GM10266 (cell line): ENCODE results near the gene ANKRD31.

Source experiments
- DNase-seq: peaks from one replicate; pipeline ENCODE4 v3.0.0; 2012; ENCODE audit errors: extremely low spot score
- CTCF ChIP-seq: IDR thresholded peaks from 2 replicates; pipeline ENCODE4 v1.5.1; 2012; ENCODE audit warnings: mild to moderate bottlenecking, low read depth; ENCODE audit not compliant: control insufficient read depth, insufficient read depth; ENCODE audit errors: missing control alignments

The ANKRD31 gene

GRCh38 chr5:75046366-75047142, 190.1 kb downstream of the ANKRD31 start:
- no peak for TF ChIP-seq CTCF
- DNase-seq, result no peak

GRCh38 chr5:75045071-75045470, 191.6 kb downstream of the ANKRD31 start:
- no peak for TF ChIP-seq CTCF
- DNase-seq, result no peak

GRCh38 chr5:75044406-75044805, 192.3 kb downstream of the ANKRD31 start:
- no peak for DNase-seq

GRCh38 chr5:75043633-75044264, 192.9 kb downstream of the ANKRD31 start:
- TF ChIP-seq CTCF, result no peak
- DNase-seq, result no peak

More at GRCh38 chr5:75044406-75044805, 192.3 kb downstream of the ANKRD31 start:
- TF ChIP-seq CTCF, result no peak

- no peak for TF ChIP-seq CTCF
These were observed 194.2 kb downstream of the ANKRD31 start for GRCh38 chr5:75042522-75042921.

GRCh38 chr5:75040973-75041372, 195.7 kb downstream of the ANKRD31 start:
- DNase-seq, result no peak
- TF ChIP-seq CTCF, result no peak

More at GRCh38 chr5:75042522-75042921, 194.2 kb downstream of the ANKRD31 start:
- DNase-seq, result no peak

- no peak for DNase-seq
- no peak for TF ChIP-seq CTCF
These were observed 199.6 kb downstream of the ANKRD31 start for GRCh38 chr5:75037106-75037505.
